ENCODE data around the gene ANK3. TPM values are rescaled to one million over a fixed set of nuclear protein-coding genes. Genes with fewer than 3 reads are reported as not detected.

Gene ANK3
- total RNA-seq, 1 experiment from 2014 or later, result 15.3 TPM

GRCh38 chr10:60382946-60383681, 6.6 kb downstream of the ANK3 start (continued):
- TF ChIP-seq, protein P1, sequence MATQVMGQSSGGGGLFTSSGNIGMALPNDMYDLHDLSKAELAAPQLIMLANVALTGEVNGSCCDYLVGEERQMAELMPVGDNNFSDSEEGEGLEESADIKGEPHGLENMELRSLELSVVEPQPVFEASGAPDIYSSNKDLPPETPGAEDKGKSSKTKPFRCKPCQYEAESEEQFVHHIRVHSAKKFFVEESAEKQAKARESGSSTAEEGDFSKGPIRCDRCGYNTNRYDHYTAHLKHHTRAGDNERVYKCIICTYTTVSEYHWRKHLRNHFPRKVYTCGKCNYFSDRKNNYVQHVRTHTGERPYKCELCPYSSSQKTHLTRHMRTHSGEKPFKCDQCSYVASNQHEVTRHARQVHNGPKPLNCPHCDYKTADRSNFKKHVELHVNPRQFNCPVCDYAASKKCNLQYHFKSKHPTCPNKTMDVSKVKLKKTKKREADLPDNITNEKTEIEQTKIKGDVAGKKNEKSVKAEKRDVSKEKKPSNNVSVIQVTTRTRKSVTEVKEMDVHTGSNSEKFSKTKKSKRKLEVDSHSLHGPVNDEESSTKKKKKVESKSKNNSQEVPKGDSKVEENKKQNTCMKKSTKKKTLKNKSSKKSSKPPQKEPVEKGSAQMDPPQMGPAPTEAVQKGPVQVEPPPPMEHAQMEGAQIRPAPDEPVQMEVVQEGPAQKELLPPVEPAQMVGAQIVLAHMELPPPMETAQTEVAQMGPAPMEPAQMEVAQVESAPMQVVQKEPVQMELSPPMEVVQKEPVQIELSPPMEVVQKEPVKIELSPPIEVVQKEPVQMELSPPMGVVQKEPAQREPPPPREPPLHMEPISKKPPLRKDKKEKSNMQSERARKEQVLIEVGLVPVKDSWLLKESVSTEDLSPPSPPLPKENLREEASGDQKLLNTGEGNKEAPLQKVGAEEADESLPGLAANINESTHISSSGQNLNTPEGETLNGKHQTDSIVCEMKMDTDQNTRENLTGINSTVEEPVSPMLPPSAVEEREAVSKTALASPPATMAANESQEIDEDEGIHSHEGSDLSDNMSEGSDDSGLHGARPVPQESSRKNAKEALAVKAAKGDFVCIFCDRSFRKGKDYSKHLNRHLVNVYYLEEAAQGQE (IDR thresholded peaks at IDR 0.05; ENCODE audit: low read depth), result no peak
- TF ChIP-seq EZH2 (IDR thresholded peaks at IDR 0.05), result no peak
- no peak for TF ChIP-seq SIN3A (IDR thresholded peaks at IDR 0.05; ENCODE audit: low read depth)

- TF ChIP-seq POLR2AphosphoS5 (IDR thresholded peaks at IDR 0.05; ENCODE audit: low read depth, low read length) (no peak), EZH2phosphoT487 (IDR thresholded peaks at IDR 0.05; ENCODE audit: borderline replicate concordance) (no peak), EZH2 (IDR thresholded peaks at IDR 0.05) (no peak), CEBPB (IDR thresholded peaks at IDR 0.05; ENCODE audit: low read depth) (no peak), ZFX (IDR thresholded peaks at IDR 0.05) (no peak)
- TF ChIP-seq, protein P2, sequence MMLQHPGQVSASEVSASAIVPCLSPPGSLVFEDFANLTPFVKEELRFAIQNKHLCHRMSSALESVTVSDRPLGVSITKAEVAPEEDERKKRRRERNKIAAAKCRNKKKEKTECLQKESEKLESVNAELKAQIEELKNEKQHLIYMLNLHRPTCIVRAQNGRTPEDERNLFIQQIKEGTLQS (IDR thresholded peaks at IDR 0.05), result no peak
- TF ChIP-seq, protein P1 (IDR thresholded peaks at IDR 0.05; ENCODE audit: low read depth), result no peak
- POLR2A ChIA-PET, result no interaction called here
Measured at GRCh38 chr10:60380781-60381180, 8.9 kb downstream of the ANK3 start.

More at GRCh38 chr10:60380781-60381180, 8.9 kb downstream of the ANK3 start:
- Histone ChIP-seq H3K27ac (ENCODE audit: low read depth, low read length) (no peak overlapping the region), H3K9me2 (ENCODE audit: insufficient read depth) (no peaks in the 10 kb centered on the region), H3K36me3 (ENCODE audit: control insufficient read depth in 1 of 2, insufficient read depth in 2 of 2, low read length in 2 of 2) (no peaks in the 10 kb centered on the region), H3K79me2 (ENCODE audit: insufficient read depth, low read length) (no peaks in the 10 kb centered on the region), H2AFZ (ENCODE audit: low read depth, low read length, poor library complexity, severe bottlenecking) (no peak overlapping the region), H3K4me1 (ENCODE audit: control insufficient read depth in 1 of 2, insufficient read depth in 2 of 2, low read length in 2 of 2) (peaks cover 8 to 35% of the 10 kb centered on the region in 2 experiments), H3K4me3 (replicated peaks in 1 of 2; ENCODE audit: low read depth in 1 of 2, low read length in 2 of 2) (no peak overlapping the region), H3K9ac (ENCODE audit: low read length) (no peak overlapping the region), H4K20me1 (ENCODE audit: insufficient read depth) (no peaks in the 10 kb centered on the region), H3K27me3 (ENCODE audit: insufficient read depth, low read length) (no peaks in the 10 kb centered on the region), H3K9me3 (ENCODE audit: control insufficient read depth in 1 of 2, insufficient read depth in 1 of 2, low read depth in 1 of 2, low read length in 2 of 2) (no peaks in the 10 kb centered on the region), H3K4me2 (ENCODE audit: low read length) (no peak overlapping the region)
- ChIA-PET CTCF (no interaction called here), RAD21 (ENCODE audit: low non-redundant PET in 1 of 2, low total read pairs in 2 of 2, uncharacterized antibody in 2 of 2, unreplicated experiment in 2 of 2) (no interaction called here)
- intact Hi-C loops (cut with micrococcal nuclease), result no loop called here
- BruUV-seq (replicated peaks), result no TSS peak
- ATAC-seq (no peak), DNase-seq (ENCODE audit: low read depth, low spot score) (no peak)
